HG02852 (cell line): ENCODE measurements around the gene RGR.

Experiments used
- ATAC-seq: cut with Tn5 transposase; IDR thresholded peaks from one replicate; pipeline ENCODE4 v1.9.1; 2021; ENCODE audit warnings: mild to moderate bottlenecking, moderate library complexity; ENCODE audit not compliant: unreplicated experiment

RGR gene

DNA sequence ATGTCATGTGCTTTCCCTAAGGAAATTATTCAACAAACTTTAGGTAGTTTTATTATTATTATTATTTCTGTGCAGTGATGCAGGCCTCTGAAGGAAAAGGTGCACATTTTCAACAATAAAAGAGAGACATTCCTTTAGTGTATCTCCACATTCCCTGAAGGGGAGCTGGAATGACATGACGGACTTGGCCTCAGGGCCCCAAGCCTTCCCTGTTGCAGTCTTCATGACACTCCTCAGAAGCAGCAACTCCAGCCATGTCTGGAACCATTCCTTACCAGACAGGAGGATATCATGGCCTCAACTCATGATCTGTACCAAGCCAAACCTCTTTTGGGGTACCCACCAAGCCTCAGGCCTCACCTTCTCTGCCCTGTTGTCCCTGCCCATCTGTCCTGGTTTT lies 48.3 kb downstream of the RGR start:
- no peak for ATAC-seq

DNA sequence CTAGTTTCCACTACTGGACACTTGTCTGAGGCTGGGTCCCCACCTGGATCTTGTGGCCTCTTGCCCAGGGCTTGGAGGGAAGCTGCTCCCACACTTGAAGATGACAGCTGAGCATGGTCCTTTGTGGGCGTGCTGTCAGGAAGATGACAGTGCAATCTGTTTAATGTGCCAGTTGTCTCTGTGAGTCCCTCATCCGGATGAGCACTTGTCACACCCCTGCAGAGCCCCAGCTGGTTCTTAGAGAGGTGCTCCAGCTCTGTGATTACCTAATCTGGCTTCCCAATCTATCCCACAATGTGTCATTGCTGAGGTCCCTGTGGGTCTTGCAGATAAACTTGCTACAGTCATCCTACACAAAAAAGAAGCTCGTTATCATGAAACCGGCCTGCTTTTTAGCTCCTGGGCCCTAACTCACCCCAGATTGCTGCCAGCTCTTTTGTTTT lies 48.7 kb downstream of the RGR start:
- ATAC-seq = no peak

- ATAC-seq = peak; percentile 76
Measured at GRCh38 chr10:84294766-84295447, 50.1 kb downstream of the RGR start.

- ATAC-seq = no peak
Measured at GRCh38 chr10:84296091-84296981, 51.5 kb downstream of the RGR start.

- no peak for ATAC-seq
Measured at GRCh38 chr10:84298057-84298456, 53.2 kb downstream of the RGR start.

- no peak for ATAC-seq
Measured at GRCh38 chr10:84302223-84302622, 57.4 kb downstream of the RGR start.

DNA sequence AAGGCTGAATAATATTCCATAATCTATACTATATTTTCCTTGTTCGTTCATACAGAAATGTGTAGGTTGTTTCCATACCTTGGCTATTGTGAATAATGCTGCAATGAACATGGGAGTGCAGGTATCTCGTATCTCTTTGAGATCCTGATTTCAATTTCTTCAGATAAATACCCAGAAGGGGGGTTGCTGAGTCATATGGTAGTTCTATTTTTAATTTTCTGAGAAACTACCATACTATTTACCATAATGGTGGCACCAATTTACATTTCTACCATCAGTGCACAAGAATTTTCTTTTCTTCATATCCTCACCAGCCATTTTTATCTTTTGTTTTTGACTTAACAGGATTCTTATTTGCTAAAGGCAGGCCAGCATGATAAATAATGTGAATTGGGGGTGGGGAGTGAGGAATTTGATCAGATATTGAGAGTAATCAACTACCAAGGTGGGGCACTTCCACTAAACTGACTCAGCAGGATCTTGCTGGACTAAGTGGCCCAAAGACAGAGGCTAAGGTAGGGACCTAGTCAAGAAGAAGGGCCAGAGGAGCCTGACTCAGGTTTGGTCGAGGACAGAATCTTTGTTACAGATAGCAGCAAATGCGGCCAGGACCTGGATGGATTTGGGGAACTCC lies 62.0 kb downstream of the RGR start:
- ATAC-seq = no peak

DNA sequence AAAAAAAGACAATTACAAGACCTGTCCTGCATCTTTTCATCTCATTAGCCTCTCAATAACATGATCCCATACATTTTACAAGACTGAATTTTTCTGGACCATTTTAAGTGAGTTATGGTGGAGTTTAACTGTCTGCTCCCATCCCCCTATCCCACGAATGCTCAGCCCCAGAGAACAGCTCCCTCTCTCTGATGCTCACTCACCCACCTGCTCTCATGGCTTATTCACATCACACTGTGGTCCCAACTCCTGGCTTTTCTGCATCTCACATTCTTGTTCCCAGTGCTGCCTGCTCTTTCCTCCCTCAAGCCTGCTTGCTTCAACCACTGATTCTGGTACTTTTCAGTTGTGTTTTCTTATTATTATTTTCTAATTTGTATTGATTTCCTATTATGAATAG lies 63.2 kb downstream of the RGR start:
- no peak for ATAC-seq

GRCh38 chr10:84308481-84309304 lies 63.8 kb downstream of the RGR start:
- ATAC-seq = peak; percentile 68
